Spinal cord (tissue), 10 donors: ENCODE data around the gene TGFB1I1. TPM values are rescaled to one million over a fixed set of nuclear protein-coding genes. Genes with fewer than 3 reads are reported as not detected.

Experiments
- DNase-seq, 6 donors: peaks; one replicate each; pipeline versions ENCODE4 v3.0.0 to v3.0.0-alpha.2; 2013 to 2015; ENCODE audit warnings: low spot score in 6 of 6, low read depth in 4 of 6
- H3K27ac ChIP-seq: one replicate; pipeline ENCODE4 v1.5.1; 2013; ENCODE audit warnings: low read depth, low read length, control low read depth
- H3K27me3 ChIP-seq: one replicate; pipeline ENCODE4 v1.6.1; 2013; ENCODE audit warnings: low read length; ENCODE audit not compliant: control insufficient read depth, insufficient read depth
- H3K36me3 ChIP-seq: one replicate; pipeline ENCODE4 v1.6.1; 2013; ENCODE audit warnings: low read length; ENCODE audit not compliant: control insufficient read depth, insufficient read depth
- H3K4me1 ChIP-seq: one replicate; pipeline ENCODE4 v1.6.1; 2013; ENCODE audit warnings: low read length; ENCODE audit not compliant: control insufficient read depth, insufficient read depth
- H3K4me3 ChIP-seq: one replicate; pipeline ENCODE4 v1.5.1; 2013; ENCODE audit warnings: low read depth, low read length, control low read depth
- H3K9me3 ChIP-seq: one replicate; pipeline ENCODE4 v1.6.1; 2013; ENCODE audit warnings: low read length; ENCODE audit not compliant: control insufficient read depth, insufficient read depth
- WGBS: methylation state at CpG from one replicate; pipeline ENCODE4 v1.1.5; 2013; ENCODE audit warnings: missing lambda C conversion rate; ENCODE audit not compliant: insufficient coverage; 5-methylcytosine and 5-hydroxymethylcytosine counted together
- polyA plus RNA-seq, 2 donors: library from polyadenylated mRNA; unstranded; fragments of 120-200 nt; gene quantifications; one replicate each; pipeline ENCODE4 v1.2.1, GENCODE V29; 2013; ENCODE audit not compliant: insufficient read length in 2 of 2
- total RNA-seq, 2 donors: library from RNA; depleted of rRNA in 1 of 2; stranded (reverse); fragments of 120-200 nt in 1 of 2; fragments of >200 nt in 1 of 2; gene quantifications; one replicate each; pipeline versions ENCODE4 v1.2.3 to v1.2.4, GENCODE V29; 2013 to 2014
- donor health status: healthy.

TGFB1I1 gene
- total and polyA plus RNA-seq, 4 donors: 8.1 to 22.7 (median 15.0) TPM

GRCh38 chr16:31507617-31507928 lies 35.6 kb downstream of the TGFB1I1 start:
- 2% methylated on average over 11 of the region's 12 CpGs for WGBS
- no peaks in the 10 kb centered on the region for H3K27me3 ChIP-seq

GRCh38 chr16:31507929-31508705 lies 36.2 kb downstream of the TGFB1I1 start, which contains the start of gene RUSF1:
RUSF1 (minus strand) TSS chr16:31508391; CDS start chr16:31508373, 18 bp downstream.
- H3K27me3 ChIP-seq: no peaks in the 10 kb centered on the region
- H3K36me3 ChIP-seq: peaks cover 10% of the 10 kb centered on the region
- no peaks in the 10 kb centered on the region for H3K9me3 ChIP-seq
- peak within 1 kb of the TSS; percentile 77 for H3K4me3 ChIP-seq
- under 1% methylated on average over 65 of the region's 65 CpGs for WGBS
- H3K4me1 ChIP-seq: peaks cover 17% of the 10 kb centered on the region
- peak within 1 kb of the TSS; percentile 92 for H3K27ac ChIP-seq
- DNase-seq: peak; percentile 79 to 97 (median 88)

More at GRCh38 chr16:31507617-31507928, 35.6 kb downstream of the TGFB1I1 start:
- no peak for DNase-seq
- Histone ChIP-seq H3K27ac (peak overlapping the region; percentile 82), H3K9me3 (no peaks in the 10 kb centered on the region), H3K4me1 (peaks cover 17% of the 10 kb centered on the region), H3K4me3 (peak overlapping the region; percentile 77), H3K36me3 (peaks cover 10% of the 10 kb centered on the region)

GRCh38 chr16:31508706-31509195 lies 36.8 kb downstream of the TGFB1I1 start:
- H3K36me3 ChIP-seq: peaks cover 10% of the 10 kb centered on the region
- H3K27me3 ChIP-seq: no peaks in the 10 kb centered on the region
- peak overlapping the region; percentile 77 for H3K4me3 ChIP-seq
- peak in 1 of 6 donors; percentile 15 for DNase-seq
- WGBS: 32% methylated on average over 4 of the region's 6 CpGs
- H3K27ac ChIP-seq: peak overlapping the region; percentile 92
- no peaks in the 10 kb centered on the region for H3K9me3 ChIP-seq
- peaks cover 17% of the 10 kb centered on the region for H3K4me1 ChIP-seq

- Histone ChIP-seq H3K4me1 (peaks cover 5% of the 10 kb centered on the region), H3K27me3 (no peaks in the 10 kb centered on the region), H3K27ac (no peak overlapping the region), H3K36me3 (no peaks in the 10 kb centered on the region), H3K9me3 (no peaks in the 10 kb centered on the region), H3K4me3 (no peak overlapping the region)
- no peak for DNase-seq
- WGBS: 85% methylated on average over 5 of the region's 6 CpGs
Observed at GRCh38 chr16:31513126-31513525, 41.2 kb downstream of the TGFB1I1 start.

- Histone ChIP-seq H3K4me1 (peaks cover 5% of the 10 kb centered on the region), H3K4me3 (no peak overlapping the region), H3K27ac (no peak overlapping the region), H3K9me3 (no peaks in the 10 kb centered on the region), H3K27me3 (no peaks in the 10 kb centered on the region), H3K36me3 (no peaks in the 10 kb centered on the region)
- no peak for DNase-seq
Observed at GRCh38 chr16:31513884-31514283, 41.9 kb downstream of the TGFB1I1 start.

- no peak for DNase-seq
- Histone ChIP-seq H3K36me3 (no peaks in the 10 kb centered on the region), H3K4me1 (no peaks in the 10 kb centered on the region), H3K27ac (no peak overlapping the region), H3K27me3 (no peaks in the 10 kb centered on the region), H3K4me3 (no peak overlapping the region), H3K9me3 (no peaks in the 10 kb centered on the region)
- no CpG with 5 or more reads among the region's 4 CpGs for WGBS
Observed at GRCh38 chr16:31517800-31518402, 45.9 kb downstream of the TGFB1I1 start.

- H3K27me3 ChIP-seq: no peaks in the 10 kb centered on the region
- no peaks in the 10 kb centered on the region for H3K9me3 ChIP-seq
- no peak for DNase-seq
- H3K36me3 ChIP-seq: no peaks in the 10 kb centered on the region
- H3K4me3 ChIP-seq: no peak overlapping the region
- H3K27ac ChIP-seq: no peak overlapping the region
- WGBS: 39% methylated on average over 2 of the region's 2 CpGs
- H3K4me1 ChIP-seq: no peaks in the 10 kb centered on the region
Observed at GRCh38 chr16:31519759-31520431, 47.9 kb downstream of the TGFB1I1 start.

GRCh38 chr16:31521368-31521767 lies 49.4 kb downstream of the TGFB1I1 start:
- no peak overlapping the region for H3K27ac ChIP-seq
- no peaks in the 10 kb centered on the region for H3K4me1 ChIP-seq
- H3K27me3 ChIP-seq: no peaks in the 10 kb centered on the region
- no peak for DNase-seq
- WGBS: 92% methylated on average over 2 of the region's 3 CpGs
- H3K4me3 ChIP-seq: no peak overlapping the region
- no peaks in the 10 kb centered on the region for H3K36me3 ChIP-seq
- H3K9me3 ChIP-seq: no peaks in the 10 kb centered on the region

- DNase-seq: no peak
- H3K27me3 ChIP-seq: no peaks in the 10 kb centered on the region
- WGBS: 100% methylated on average over 3 of the region's 6 CpGs
Observed at GRCh38 chr16:31522071-31522470, 50.1 kb downstream of the TGFB1I1 start.

More at GRCh38 chr16:31522071-31522470, 50.1 kb downstream of the TGFB1I1 start:
- Histone ChIP-seq H3K4me1 (no peaks in the 10 kb centered on the region), H3K36me3 (no peaks in the 10 kb centered on the region), H3K27ac (no peak overlapping the region), H3K9me3 (no peaks in the 10 kb centered on the region), H3K4me3 (no peak overlapping the region)
